Hepatocyte (in vitro differentiated cells): ENCODE measurements around the gene HERPUD1. TPM values are rescaled to one million over a fixed set of nuclear protein-coding genes. Genes with fewer than 3 reads are reported as not detected.
A peak's percentile ranks its signal among the peaks of the same experiment; 100 is the strongest.

Source experiments
- DNase-seq: peaks from one replicate; pipeline ENCODE4 v3.0.0-alpha.2; 2016; ENCODE audit warnings: low spot score
- H2AFZ ChIP-seq: fragments of 200-600 bp; sonication (generic); 2 replicates; pipeline ENCODE4 v1.6.0; 2016; ENCODE audit warnings: antibody characterized with exemption, mild to moderate bottlenecking
- H3K27ac ChIP-seq: fragments of 200-600 bp; sonication (generic); 2 replicates; pipeline ENCODE4 v1.5.1; 2016; ENCODE audit warnings: mild to moderate bottlenecking
- H3K27me3 ChIP-seq: fragments of 200-600 bp; sonication (generic); 2 replicates; pipeline ENCODE4 v1.6.1; 2016
- H3K36me3 ChIP-seq: fragments of 200-600 bp; sonication (generic); replicated peaks from 2 replicates; pipeline ENCODE4 v1.5.1; 2016; ENCODE audit warnings: low read depth; ENCODE audit not compliant: insufficient read depth
- H3K4me1 ChIP-seq: fragments of 200-600 bp; sonication (generic); 2 replicates; pipeline ENCODE4 v1.5.1; 2016; ENCODE audit warnings: mild to moderate bottlenecking, moderate library complexity; ENCODE audit not compliant: insufficient read depth
- H3K4me2 ChIP-seq: fragments of 200-600 bp; sonication (generic); 2 replicates; pipeline ENCODE4 v1.6.0; 2016
- H3K4me3 ChIP-seq: fragments of 200-600 bp; sonication (generic); 2 replicates; pipeline ENCODE4 v1.5.1; 2016; ENCODE audit warnings: mild to moderate bottlenecking
- H3K79me2 ChIP-seq: fragments of 200-600 bp; sonication (generic); 2 replicates; pipeline ENCODE4 v1.6.0; 2017; ENCODE audit warnings: mild to moderate bottlenecking
- H3K9me2 ChIP-seq: fragments of 200-600 bp; sonication (generic); replicated peaks from 2 replicates; pipeline ENCODE4 v1.6.0; 2017; ENCODE audit warnings: mild to moderate bottlenecking; ENCODE audit not compliant: insufficient read depth
- H3K9me3 ChIP-seq: fragments of 200-600 bp; sonication (generic); 2 replicates; pipeline ENCODE4 v1.5.1; 2016; ENCODE audit warnings: low read depth, mild to moderate bottlenecking
- H4K20me1 ChIP-seq: fragments of 200-600 bp; sonication (generic); 2 replicates; pipeline ENCODE4 v1.6.0; 2016; ENCODE audit warnings: mild to moderate bottlenecking; ENCODE audit not compliant: insufficient read depth, poor library complexity, severe bottlenecking
- EZH2 ChIP-seq: fragments of 200-600 bp; sonication (generic); IDR thresholded peaks from 2 replicates; pipeline ENCODE4 v1.6.1; 2016; ENCODE audit warnings: antibody characterized with exemption, mild to moderate bottlenecking, borderline replicate concordance
- EZH2phosphoT487 ChIP-seq: fragments of 200-600 bp; sonication (generic); IDR thresholded peaks from one replicate; pipeline ENCODE4 v1.6.1; 2018; ENCODE audit warnings: antibody characterized with exemption, mild to moderate bottlenecking, low read depth, moderate library complexity; ENCODE audit not compliant: unreplicated experiment, severe bottlenecking
- WGBS: methylation state at CpG from one replicate; pipeline ENCODE4 v1.1.6; 2016; ENCODE audit warnings: low lambda C conversion rate; ENCODE audit errors: missing lambda C conversion rate; 5-methylcytosine and 5-hydroxymethylcytosine counted together
- polyA plus RNA-seq: library from polyadenylated mRNA; unstranded; fragments of >200 nt; fragmentation: Nextera tagmentation; extraction: Ambion mirVana; gene quantifications from 2 replicates; pipeline ENCODE4 v1.2.1, GENCODE V29; 2016
- total RNA-seq: library from RNA; depleted of rRNA; stranded (reverse); fragments of >200 nt; gene quantifications from 2 replicates; pipeline ENCODE4 v1.2.3, GENCODE V29; 2014
- TF ChIP-seq, protein P1 (sequence below): fragments of 200-600 bp; sonication (generic); IDR thresholded peaks from 2 replicates; pipeline ENCODE4 v1.5.1; 2016; ENCODE audit warnings: antibody characterized with exemption, mild to moderate bottlenecking; ENCODE audit not compliant: poor library complexity

HERPUD1 gene
- total and polyA plus RNA-seq, 2 experiments from 2014 or later, result 199 to 253 TPM

- H3K79me2 ChIP-seq, result no peaks in the 10 kb centered on the region
- H3K4me3 ChIP-seq, result no peak overlapping the region
- H3K4me2 ChIP-seq, result no peak overlapping the region
- no peaks in the 10 kb centered on the region for H3K36me3 ChIP-seq
- H3K9me3 ChIP-seq, result no peaks in the 10 kb centered on the region
- no peaks in the 10 kb centered on the region for H4K20me1 ChIP-seq
- peak; percentile 67 for DNase-seq
- no peak overlapping the region for H2AFZ ChIP-seq
- WGBS, result 68% methylated on average over 15 of the region's 15 CpGs
- H3K9me2 ChIP-seq, result no peaks in the 10 kb centered on the region
- TF ChIP-seq EZH2phosphoT487, result no peak
- TF ChIP-seq, protein P1, sequence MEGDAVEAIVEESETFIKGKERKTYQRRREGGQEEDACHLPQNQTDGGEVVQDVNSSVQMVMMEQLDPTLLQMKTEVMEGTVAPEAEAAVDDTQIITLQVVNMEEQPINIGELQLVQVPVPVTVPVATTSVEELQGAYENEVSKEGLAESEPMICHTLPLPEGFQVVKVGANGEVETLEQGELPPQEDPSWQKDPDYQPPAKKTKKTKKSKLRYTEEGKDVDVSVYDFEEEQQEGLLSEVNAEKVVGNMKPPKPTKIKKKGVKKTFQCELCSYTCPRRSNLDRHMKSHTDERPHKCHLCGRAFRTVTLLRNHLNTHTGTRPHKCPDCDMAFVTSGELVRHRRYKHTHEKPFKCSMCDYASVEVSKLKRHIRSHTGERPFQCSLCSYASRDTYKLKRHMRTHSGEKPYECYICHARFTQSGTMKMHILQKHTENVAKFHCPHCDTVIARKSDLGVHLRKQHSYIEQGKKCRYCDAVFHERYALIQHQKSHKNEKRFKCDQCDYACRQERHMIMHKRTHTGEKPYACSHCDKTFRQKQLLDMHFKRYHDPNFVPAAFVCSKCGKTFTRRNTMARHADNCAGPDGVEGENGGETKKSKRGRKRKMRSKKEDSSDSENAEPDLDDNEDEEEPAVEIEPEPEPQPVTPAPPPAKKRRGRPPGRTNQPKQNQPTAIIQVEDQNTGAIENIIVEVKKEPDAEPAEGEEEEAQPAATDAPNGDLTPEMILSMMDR, result peak; percentile 58
- H3K4me1 ChIP-seq, result no peaks in the 10 kb centered on the region
- no peaks in the 10 kb centered on the region for H3K27me3 ChIP-seq
- H3K27ac ChIP-seq, result no peak overlapping the region
Observed at GRCh38 chr16:56950881-56951771, 19.2 kb downstream of the HERPUD1 start.

GRCh38 chr16:56953006-56953405 lies 21.1 kb downstream of the HERPUD1 start:
- Histone ChIP-seq H3K9me2 (no peaks in the 10 kb centered on the region), H3K4me3 (no peak overlapping the region), H3K4me1 (no peaks in the 10 kb centered on the region), H2AFZ (no peak overlapping the region), H3K36me3 (no peaks in the 10 kb centered on the region), H4K20me1 (no peaks in the 10 kb centered on the region), H3K9me3 (no peaks in the 10 kb centered on the region), H3K79me2 (no peaks in the 10 kb centered on the region), H3K4me2 (no peak overlapping the region), H3K27ac (no peak overlapping the region), H3K27me3 (no peaks in the 10 kb centered on the region)
- no peak for DNase-seq
- 92% methylated on average over 6 of the region's 6 CpGs for WGBS
- TF ChIP-seq, protein P1, result no peak
- TF ChIP-seq EZH2, result no peak
- TF ChIP-seq EZH2phosphoT487, result no peak

DNA sequence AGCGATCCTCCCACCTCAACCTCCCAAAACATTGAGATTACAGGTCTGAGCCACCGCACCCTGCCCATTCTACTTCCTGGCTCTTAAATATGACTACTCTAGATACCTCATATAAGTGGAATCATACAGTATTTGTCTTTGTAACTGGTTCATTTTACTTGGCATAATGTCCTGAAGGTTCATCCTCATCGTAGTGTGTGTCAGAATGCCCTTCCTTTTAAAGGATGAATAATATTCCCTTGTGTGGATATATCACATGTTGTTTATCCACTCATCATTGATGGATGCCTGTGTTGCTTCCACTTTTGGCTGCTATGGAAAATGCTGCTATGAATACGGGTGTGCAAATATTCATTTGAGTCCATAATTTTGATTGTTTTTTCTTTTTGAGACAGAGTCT lies 24.1 kb downstream of the HERPUD1 start:
- Histone ChIP-seq H2AFZ (no peak overlapping the region), H3K4me2 (no peak overlapping the region), H3K36me3 (no peaks in the 10 kb centered on the region), H3K4me3 (no peak overlapping the region), H3K79me2 (no peaks in the 10 kb centered on the region), H3K9me2 (no peaks in the 10 kb centered on the region), H4K20me1 (no peaks in the 10 kb centered on the region), H3K9me3 (no peaks in the 10 kb centered on the region), H3K27ac (no peak overlapping the region), H3K27me3 (no peaks in the 10 kb centered on the region), H3K4me1 (no peaks in the 10 kb centered on the region)
- 95% methylated on average over 4 of the region's 4 CpGs for WGBS
- DNase-seq, result no peak
- TF ChIP-seq EZH2phosphoT487, result no peak
- no peak for TF ChIP-seq EZH2
- TF ChIP-seq, protein P1, result no peak
